ENCODE measurements around the gene IFRD1. TPM values are rescaled to one million over a fixed set of nuclear protein-coding genes. Genes with fewer than 3 reads are reported as not detected.

Gene IFRD1
- total and polyA plus RNA-seq, 4 donors = 37.6 to 138 (median 69.2) TPM

Other genes starting within 250 kb of the IFRD1 start
- 10 to 100 TPM; 34.2 to 94.3 TPM for gene DOCK4, start 244.1 kb upstream of the IFRD1 start, total RNA-seq
- gene DOCK4, start 244.1 kb upstream of the IFRD1 start, polyA plus RNA-seq = 1 to 10 TPM; 2.9 to 5.8 TPM
- 10 to 100 TPM; 20.3 to 21.6 TPM for gene ZNF277, start 243.8 kb upstream of the IFRD1 start, total RNA-seq
- gene ZNF277, start 243.8 kb upstream of the IFRD1 start, polyA plus RNA-seq = 10 to 100 TPM; 17.8 to 41.6 TPM
- 10 to 100 TPM in 1 of 2 donors, 1 to 10 TPM in 1; 5.4 to 12.1 TPM for gene LSMEM1, start 30.5 kb downstream of the IFRD1 start, total RNA-seq
- 1 to 10 TPM; 4.7 to 4.9 TPM for gene LSMEM1, start 30.5 kb downstream of the IFRD1 start, polyA plus RNA-seq